ENCODE results near the gene PTPRS. TPM values are rescaled to one million over a fixed set of nuclear protein-coding genes. Genes with fewer than 3 reads are reported as not detected.

PTPRS gene
- total and polyA plus RNA-seq, 9 of the 15 experiments (the other 6 are each of a cell fraction or from before 2014, with no cell fraction given), result 1.1 to 49.4 (median 14.1) TPM

DNA sequence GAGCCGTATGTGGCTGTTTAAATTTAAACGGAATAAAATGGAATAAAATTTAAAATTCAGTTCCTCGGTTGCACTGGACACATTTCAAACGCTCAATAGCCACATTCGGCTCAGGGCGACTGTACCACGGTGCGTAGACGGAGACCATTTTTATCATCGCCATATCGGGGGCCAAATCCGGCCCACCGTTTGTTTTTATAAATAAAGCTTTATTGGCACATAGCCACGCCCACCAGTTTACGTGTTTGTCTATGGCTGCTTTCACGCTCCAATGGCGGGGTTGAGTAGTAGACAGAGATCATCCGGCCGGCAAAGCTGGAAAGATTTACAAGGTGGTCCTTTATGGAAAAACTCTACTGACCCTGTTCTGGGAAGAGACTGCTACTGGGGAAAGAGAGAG lies 33.0 kb downstream of the PTPRS start:
- Histone ChIP-seq H3K9me3 (replicated peaks; ENCODE audit: control insufficient read depth, insufficient read depth, low read depth, low read length) (no peaks in the 10 kb centered on the region), H4K20me1 (replicated peaks; ENCODE audit: control insufficient read depth, insufficient read depth, low read length) (peaks cover 8% of the 10 kb centered on the region; the same call in 1 of the 2 replicates), H3K36me3 (ENCODE audit: control insufficient read depth, insufficient read depth, low read length) (no peaks in the 10 kb centered on the region), H3K4me2 (ENCODE audit: insufficient read depth, low read length) (no peak overlapping the region), H3K27me3 (ENCODE audit: control insufficient read depth in 2 of 2, insufficient read depth in 2 of 2, low read length in 2 of 2) (no peaks in the 10 kb centered on the region; a peak in 1 of 5 replicates), H3K4me3 (no peak overlapping the region), H2AFZ (ENCODE audit: low read depth, low read length) (no peak overlapping the region), H3K9me1 (ENCODE audit: control insufficient read depth, insufficient read depth, low read length) (no peaks in the 10 kb centered on the region), H3K9ac (ENCODE audit: insufficient read depth in 1 of 2, low read depth in 2 of 2, low read length in 2 of 2) (no peak overlapping the region), H3K79me2 (ENCODE audit: control insufficient read depth, insufficient read depth, low read length) (no peaks in the 10 kb centered on the region), H3K4me1 (replicated peaks in 1 of 2; ENCODE audit: control insufficient read depth in 2 of 2, insufficient read depth in 2 of 2, low read length in 2 of 2) (peaks cover 3 to 9% of the 10 kb centered on the region in 2 experiments; a peak in 3 of 5 replicates), H3K27ac (ENCODE audit: extremely low read depth, low read depth, low read length) (no peak overlapping the region)
- WGBS (ENCODE audit: insufficient coverage, low coverage, missing lambda C conversion rate), result 74% methylated on average over 19 of the region's 19 CpGs
- ChIA-PET POLR2A (no interaction called here), CTCF (ENCODE audit: low intra/inter-chr PET ratio) (no interaction called here)
- in situ Hi-C loops (cut with MboI), result no loop called here
- intact Hi-C loops (cut with micrococcal nuclease), result no loop called here
- FAIRE-seq (no peak), ATAC-seq (no peak), DNase-seq (ENCODE audit: extremely low read depth in 1 of 4, low spot score in 3 of 4) (no peak)
- TF ChIP-seq, protein P1, sequence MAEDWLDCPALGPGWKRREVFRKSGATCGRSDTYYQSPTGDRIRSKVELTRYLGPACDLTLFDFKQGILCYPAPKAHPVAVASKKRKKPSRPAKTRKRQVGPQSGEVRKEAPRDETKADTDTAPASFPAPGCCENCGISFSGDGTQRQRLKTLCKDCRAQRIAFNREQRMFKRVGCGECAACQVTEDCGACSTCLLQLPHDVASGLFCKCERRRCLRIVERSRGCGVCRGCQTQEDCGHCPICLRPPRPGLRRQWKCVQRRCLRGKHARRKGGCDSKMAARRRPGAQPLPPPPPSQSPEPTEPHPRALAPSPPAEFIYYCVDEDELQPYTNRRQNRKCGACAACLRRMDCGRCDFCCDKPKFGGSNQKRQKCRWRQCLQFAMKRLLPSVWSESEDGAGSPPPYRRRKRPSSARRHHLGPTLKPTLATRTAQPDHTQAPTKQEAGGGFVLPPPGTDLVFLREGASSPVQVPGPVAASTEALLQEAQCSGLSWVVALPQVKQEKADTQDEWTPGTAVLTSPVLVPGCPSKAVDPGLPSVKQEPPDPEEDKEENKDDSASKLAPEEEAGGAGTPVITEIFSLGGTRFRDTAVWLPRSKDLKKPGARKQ (CRISPR knock-in tag; IDR thresholded peaks at IDR 0.05), result no peak
- TF ChIP-seq NFIC (IDR thresholded peaks at IDR 0.05), result peak; percentile 22; the same call in 1 of the 2 replicates
- no peak for TF ChIP-seq KLF6 (CRISPR knock-in tag; IDR thresholded peaks at IDR 0.05; ENCODE audit: borderline replicate concordance)
- TF ChIP-seq, protein P2, sequence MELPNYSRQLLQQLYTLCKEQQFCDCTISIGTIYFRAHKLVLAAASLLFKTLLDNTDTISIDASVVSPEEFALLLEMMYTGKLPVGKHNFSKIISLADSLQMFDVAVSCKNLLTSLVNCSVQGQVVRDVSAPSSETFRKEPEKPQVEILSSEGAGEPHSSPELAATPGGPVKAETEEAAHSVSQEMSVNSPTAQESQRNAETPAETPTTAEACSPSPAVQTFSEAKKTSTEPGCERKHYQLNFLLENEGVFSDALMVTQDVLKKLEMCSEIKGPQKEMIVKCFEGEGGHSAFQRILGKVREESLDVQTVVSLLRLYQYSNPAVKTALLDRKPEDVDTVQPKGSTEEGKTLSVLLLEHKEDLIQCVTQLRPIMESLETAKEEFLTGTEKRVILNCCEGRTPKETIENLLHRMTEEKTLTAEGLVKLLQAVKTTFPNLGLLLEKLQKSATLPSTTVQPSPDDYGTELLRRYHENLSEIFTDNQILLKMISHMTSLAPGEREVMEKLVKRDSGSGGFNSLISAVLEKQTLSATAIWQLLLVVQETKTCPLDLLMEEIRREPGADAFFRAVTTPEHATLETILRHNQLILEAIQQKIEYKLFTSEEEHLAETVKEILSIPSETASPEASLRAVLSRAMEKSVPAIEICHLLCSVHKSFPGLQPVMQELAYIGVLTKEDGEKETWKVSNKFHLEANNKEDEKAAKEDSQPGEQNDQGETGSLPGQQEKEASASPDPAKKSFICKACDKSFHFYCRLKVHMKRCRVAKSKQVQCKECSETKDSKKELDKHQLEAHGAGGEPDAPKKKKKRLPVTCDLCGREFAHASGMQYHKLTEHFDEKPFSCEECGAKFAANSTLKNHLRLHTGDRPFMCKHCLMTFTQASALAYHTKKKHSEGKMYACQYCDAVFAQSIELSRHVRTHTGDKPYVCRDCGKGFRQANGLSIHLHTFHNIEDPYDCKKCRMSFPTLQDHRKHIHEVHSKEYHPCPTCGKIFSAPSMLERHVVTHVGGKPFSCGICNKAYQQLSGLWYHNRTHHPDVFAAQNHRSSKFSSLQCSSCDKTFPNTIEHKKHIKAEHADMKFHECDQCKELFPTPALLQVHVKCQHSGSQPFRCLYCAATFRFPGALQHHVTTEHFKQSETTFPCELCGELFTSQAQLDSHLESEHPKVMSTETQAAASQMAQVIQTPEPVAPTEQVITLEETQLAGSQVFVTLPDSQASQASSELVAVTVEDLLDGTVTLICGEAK (IDR thresholded peaks at IDR 0.05), result peak; percentile 98
- TF ChIP-seq, protein P2 (CRISPR knock-in tag; IDR thresholded peaks at IDR 0.05), result peak; percentile 96
- BruUV-seq (replicated peaks), result no TSS peak

All from K562 (cell line).